HG02852 (cell line): ENCODE measurements around the gene OR2A12.
"Not testable (repeated sequence)": the region's sequence is repeated elsewhere in the genome, so short reads cannot be mapped to it uniquely, and the experiment has no call there.

ENCODE experiments used
- ATAC-seq: cut with Tn5 transposase; IDR thresholded peaks from one replicate; pipeline ENCODE4 v1.9.1; 2021; ENCODE audit warnings: mild to moderate bottlenecking, moderate library complexity; ENCODE audit not compliant: unreplicated experiment

Gene OR2A12

GRCh38 chr7:144113651-144114050 is 27.6 kb downstream of the OR2A12 start:
- ATAC-seq: no peak

- ATAC-seq: no peak
These were observed 32.3 kb downstream of the OR2A12 start for GRCh38 chr7:144118341-144118740.

- ATAC-seq: no peak
These were observed 36.8 kb downstream of the OR2A12 start, which contains the start of gene OR2A14 for GRCh38 chr7:144122876-144123275. OR2A14 (plus strand) TSS chr7:144123176; CDS start chr7:144129113, 5,937 bp downstream.

- peak; percentile 100 for ATAC-seq
These were observed 41.7 kb downstream of the OR2A12 start for GRCh38 chr7:144127714-144128334.

- not testable (repeated sequence) for ATAC-seq
These were observed 43.5 kb downstream of the OR2A12 start for GRCh38 chr7:144129601-144130000.

- ATAC-seq: no peak
These were observed 44.7 kb downstream of the OR2A12 start for GRCh38 chr7:144130730-144131129.

GRCh38 chr7:144132262-144132661 is 46.2 kb downstream of the OR2A12 start:
- no peak for ATAC-seq

- ATAC-seq: no peak
These were observed 47.2 kb downstream of the OR2A12 start for GRCh38 chr7:144133307-144133706.

GRCh38 chr7:144134116-144134515 is 48.0 kb downstream of the OR2A12 start:
- ATAC-seq: no peak

GRCh38 chr7:144137501-144137900 is 51.4 kb downstream of the OR2A12 start:
- ATAC-seq: no peak

GRCh38 chr7:144142187-144142586 is 56.1 kb downstream of the OR2A12 start:
- no peak for ATAC-seq

GRCh38 chr7:144144426-144144825 is 58.3 kb downstream of the OR2A12 start:
- no peak for ATAC-seq

GRCh38 chr7:144148224-144148827 is 62.2 kb downstream of the OR2A12 start:
- no peak for ATAC-seq
